OCI-LY3 (cell line): ENCODE results near the gene ABHD17C.

Experiments used
- H2AFZ ChIP-seq: fragments of 200-600, 300-600 bp; shearing (Covaris generic); 2 replicates; pipeline ENCODE4 v1.6.0; 2014; ENCODE audit warnings: antibody characterized with exemption, low read depth, low read length
- H3K27ac ChIP-seq: fragments of 200-600, 300-600 bp; sonication (generic); 2 replicates; pipeline ENCODE4 v1.5.1; 2014; ENCODE audit warnings: mild to moderate bottlenecking, low read length, moderate library complexity, mixed read lengths
- H3K27me3 ChIP-seq: fragments of 200-600, 300-600 bp; sonication (generic); 2 replicates; pipeline ENCODE4 v1.6.1; 2014; ENCODE audit warnings: low read depth, low read length, mixed read lengths
- H3K36me3 ChIP-seq: fragments of 200-600, 300-600 bp; sonication (generic); replicated peaks from 2 replicates; pipeline ENCODE3; 2014; ENCODE audit warnings: low read depth, low read length, mixed read lengths
- H3K4me1 ChIP-seq: fragments of 300-600, 200-600 bp; sonication (generic); 2 replicates; pipeline ENCODE4 v1.6.1; 2014; ENCODE audit warnings: low read length, mixed read lengths
- H3K4me2 ChIP-seq: fragments of 200-600, 300-600 bp; sonication (generic); 2 replicates; pipeline ENCODE4 v1.6.1; 2014; ENCODE audit warnings: low read length, mixed read lengths
- H3K4me3 ChIP-seq: fragments of 300-600, 200-600 bp; sonication (generic); 2 replicates; pipeline ENCODE4 v1.5.1; 2014; ENCODE audit warnings: antibody characterized with exemption, mild to moderate bottlenecking, low read length, moderate library complexity
- H3K79me2 ChIP-seq: fragments of 300-600, 200-600 bp; shearing (Covaris generic); 2 replicates; pipeline ENCODE4 v1.6.1; 2014; ENCODE audit warnings: mild to moderate bottlenecking, low read length, mixed read lengths
- H3K9ac ChIP-seq: fragments of 300-600, 200-600 bp; shearing (Covaris generic); 2 replicates; pipeline ENCODE4 v1.6.0; 2014; ENCODE audit warnings: mild to moderate bottlenecking, low read length, moderate library complexity
- H3K9me3 ChIP-seq: fragments of 200-600, 300-600 bp; shearing (Covaris generic); 2 replicates; pipeline ENCODE4 v1.6.1; 2014; ENCODE audit warnings: low read length, mixed read lengths; ENCODE audit not compliant: insufficient read depth
- H4K20me1 ChIP-seq: fragments of 200-600, 300-600 bp; sonication (generic); 2 replicates; pipeline ENCODE4 v1.6.1; 2016; ENCODE audit warnings: low read length, mixed read lengths; ENCODE audit not compliant: insufficient read depth
- EZH2phosphoT487 ChIP-seq: fragments of 200-600 bp; shearing (Covaris generic); IDR thresholded peaks from 2 replicates; pipeline ENCODE4 v1.6.1; 2018; ENCODE audit warnings: antibody characterized with exemption, mixed run types, low read depth
- TF ChIP-seq, protein P1 (sequence below): fragments of 200-600, 300-600 bp; sonication (generic); IDR thresholded peaks from 2 replicates; pipeline ENCODE4 v1.5.1; 2014; ENCODE audit warnings: antibody characterized with exemption, low read length, low read depth

Gene ABHD17C

DNA sequence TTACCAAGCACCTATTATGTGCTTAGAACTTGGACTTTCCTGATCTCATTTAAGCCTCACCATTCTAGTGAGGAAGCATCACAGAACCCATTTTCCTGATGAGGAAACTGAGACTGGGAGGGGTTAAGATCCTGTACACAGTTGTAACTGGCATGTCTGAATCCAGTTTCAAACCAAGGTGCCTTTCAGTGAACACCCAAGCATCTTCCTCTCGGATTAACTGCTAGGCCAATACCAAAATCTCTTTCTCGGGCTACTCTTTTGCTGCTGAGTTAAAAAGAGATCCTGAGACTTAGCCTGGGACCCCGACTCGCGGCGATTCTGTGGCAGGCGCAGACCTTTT lies 83.5 kb downstream of the ABHD17C start:
- Histone ChIP-seq H4K20me1 (no peaks in the 10 kb centered on the region), H2AFZ (peak overlapping the region; percentile 49), H3K4me1 (peaks cover 8% of the 10 kb centered on the region), H3K27ac (no peak overlapping the region), H3K27me3 (no peaks in the 10 kb centered on the region; the same call in 1 of the 2 replicates), H3K4me3 (peak overlapping the region; percentile 79), H3K4me2 (peak overlapping the region; percentile 77), H3K9me3 (no peaks in the 10 kb centered on the region), H3K9ac (peak overlapping the region; percentile 52), H3K36me3 (no peaks in the 10 kb centered on the region), H3K79me2 (no peaks in the 10 kb centered on the region)
- TF ChIP-seq, protein P1, sequence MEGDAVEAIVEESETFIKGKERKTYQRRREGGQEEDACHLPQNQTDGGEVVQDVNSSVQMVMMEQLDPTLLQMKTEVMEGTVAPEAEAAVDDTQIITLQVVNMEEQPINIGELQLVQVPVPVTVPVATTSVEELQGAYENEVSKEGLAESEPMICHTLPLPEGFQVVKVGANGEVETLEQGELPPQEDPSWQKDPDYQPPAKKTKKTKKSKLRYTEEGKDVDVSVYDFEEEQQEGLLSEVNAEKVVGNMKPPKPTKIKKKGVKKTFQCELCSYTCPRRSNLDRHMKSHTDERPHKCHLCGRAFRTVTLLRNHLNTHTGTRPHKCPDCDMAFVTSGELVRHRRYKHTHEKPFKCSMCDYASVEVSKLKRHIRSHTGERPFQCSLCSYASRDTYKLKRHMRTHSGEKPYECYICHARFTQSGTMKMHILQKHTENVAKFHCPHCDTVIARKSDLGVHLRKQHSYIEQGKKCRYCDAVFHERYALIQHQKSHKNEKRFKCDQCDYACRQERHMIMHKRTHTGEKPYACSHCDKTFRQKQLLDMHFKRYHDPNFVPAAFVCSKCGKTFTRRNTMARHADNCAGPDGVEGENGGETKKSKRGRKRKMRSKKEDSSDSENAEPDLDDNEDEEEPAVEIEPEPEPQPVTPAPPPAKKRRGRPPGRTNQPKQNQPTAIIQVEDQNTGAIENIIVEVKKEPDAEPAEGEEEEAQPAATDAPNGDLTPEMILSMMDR, result no peak
- no peak for TF ChIP-seq EZH2phosphoT487

DNA sequence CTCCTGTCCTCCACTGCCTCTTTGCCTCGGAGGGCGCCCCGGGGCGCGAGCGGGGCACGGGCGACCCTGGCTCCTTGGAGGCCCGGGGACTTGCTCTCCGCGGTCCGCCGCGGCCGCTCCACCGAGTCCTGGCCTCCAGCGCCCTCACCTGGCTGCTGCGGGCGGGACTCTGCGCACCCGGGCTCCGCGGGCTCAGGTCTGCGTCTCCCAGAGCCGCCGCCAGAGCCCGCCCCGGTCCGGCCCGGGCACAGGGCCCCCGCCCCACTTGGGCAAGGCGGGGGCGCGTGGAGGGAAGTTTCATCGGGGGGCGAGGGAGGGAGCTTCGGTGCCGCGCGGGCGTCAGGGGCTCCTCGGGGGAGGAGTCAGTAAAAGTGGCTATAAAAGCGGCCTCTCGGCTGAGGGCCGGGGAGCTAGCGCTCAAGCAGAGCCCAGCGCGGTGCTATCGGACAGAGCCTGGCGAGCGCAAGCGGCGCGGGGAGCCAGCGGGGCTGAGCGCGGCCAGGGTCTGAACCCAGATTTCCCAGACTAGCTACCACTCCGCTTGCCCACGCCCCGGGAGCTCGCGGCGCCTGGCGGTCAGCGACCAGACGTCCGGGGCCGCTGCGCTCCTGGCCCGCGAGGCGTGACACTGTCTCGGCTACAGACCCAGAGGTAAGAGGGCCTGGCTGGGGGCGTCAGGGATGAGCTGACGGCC lies 84.0 kb downstream of the ABHD17C start, which contains the start of gene CEMIP:
TSS of gene CEMIP (plus strand) at position 407 of the 694 bp plus-strand sequence. CDS start 94,510 bp downstream, outside the sequence.
- no peaks in the 10 kb centered on the region; the same call in 1 of the 2 replicates for H3K27me3 ChIP-seq
- no peaks in the 10 kb centered on the region for H3K9me3 ChIP-seq
- H2AFZ ChIP-seq, result peak within 1 kb of the TSS; percentile 56
- H3K9ac ChIP-seq, result peak within 1 kb of the TSS; percentile 55
- no peaks in the 10 kb centered on the region for H3K79me2 ChIP-seq
- H3K4me3 ChIP-seq, result peak within 1 kb of the TSS; percentile 79
- no peak within 1 kb of the TSS for H3K27ac ChIP-seq
- no peaks in the 10 kb centered on the region for H3K36me3 ChIP-seq
- H4K20me1 ChIP-seq, result no peaks in the 10 kb centered on the region
- peaks cover 8% of the 10 kb centered on the region for H3K4me1 ChIP-seq
- H3K4me2 ChIP-seq, result peak within 1 kb of the TSS; percentile 77
- TF ChIP-seq, protein P1, result peak; percentile 97
- no peak for TF ChIP-seq EZH2phosphoT487

DNA sequence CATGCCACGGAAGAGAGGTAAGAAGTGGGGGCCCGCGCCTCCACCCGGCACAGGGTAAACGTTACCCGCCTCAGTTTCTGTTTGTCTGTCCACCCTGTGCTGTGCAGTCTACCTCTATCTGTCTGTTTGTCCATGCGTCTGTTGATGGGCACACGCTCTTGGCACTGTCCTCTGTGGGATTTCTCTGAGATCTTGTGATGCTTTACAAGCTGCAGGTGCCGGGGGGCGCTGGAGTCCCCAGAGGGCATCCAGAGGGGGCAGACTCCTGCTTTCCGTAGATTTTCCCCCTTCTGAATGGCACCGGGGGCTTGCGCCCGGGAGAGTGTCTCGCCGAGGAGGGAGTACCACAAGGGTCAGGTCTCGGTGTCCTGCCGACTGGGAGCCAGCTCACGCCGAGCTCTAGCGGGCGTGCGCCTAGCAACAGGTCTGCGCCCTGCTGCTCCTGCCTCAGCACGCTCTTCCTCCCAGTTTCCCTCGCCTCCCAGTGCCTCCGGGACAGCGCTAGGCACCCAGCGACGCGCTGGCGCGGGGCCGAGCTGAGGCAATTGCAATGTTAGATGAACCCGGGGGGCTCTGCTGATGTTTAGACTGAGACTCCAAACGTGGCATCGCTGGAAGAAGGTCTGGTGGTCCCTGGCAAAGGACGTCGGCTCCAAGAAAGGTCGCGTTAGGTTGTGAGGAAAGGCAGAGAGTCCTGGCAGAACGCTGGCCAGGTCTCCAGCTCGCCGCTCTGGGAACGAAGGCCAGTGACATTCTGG lies 84.7 kb downstream of the ABHD17C start:
- H3K4me2 ChIP-seq, result peak overlapping the region; percentile 77
- TF ChIP-seq, protein P1, result no peak
- TF ChIP-seq EZH2phosphoT487, result no peak
- peak overlapping the region; percentile 55 for H3K9ac ChIP-seq
- no peaks in the 10 kb centered on the region; the same call in 1 of the 2 replicates for H3K27me3 ChIP-seq
- peaks cover 8% of the 10 kb centered on the region for H3K4me1 ChIP-seq
- H3K27ac ChIP-seq, result no peak overlapping the region
- H4K20me1 ChIP-seq, result no peaks in the 10 kb centered on the region
- H3K36me3 ChIP-seq, result no peaks in the 10 kb centered on the region
- H3K4me3 ChIP-seq, result peak overlapping the region; percentile 79
- no peaks in the 10 kb centered on the region for H3K79me2 ChIP-seq
- H2AFZ ChIP-seq, result peak overlapping the region; percentile 56
- H3K9me3 ChIP-seq, result no peaks in the 10 kb centered on the region
